ENCODE data around the gene ADIPOR2.
"Not testable (repeated sequence)": the region's sequence is repeated elsewhere in the genome, so short reads cannot be mapped to it uniquely, and the experiment has no call there.

The ADIPOR2 gene

DNA sequence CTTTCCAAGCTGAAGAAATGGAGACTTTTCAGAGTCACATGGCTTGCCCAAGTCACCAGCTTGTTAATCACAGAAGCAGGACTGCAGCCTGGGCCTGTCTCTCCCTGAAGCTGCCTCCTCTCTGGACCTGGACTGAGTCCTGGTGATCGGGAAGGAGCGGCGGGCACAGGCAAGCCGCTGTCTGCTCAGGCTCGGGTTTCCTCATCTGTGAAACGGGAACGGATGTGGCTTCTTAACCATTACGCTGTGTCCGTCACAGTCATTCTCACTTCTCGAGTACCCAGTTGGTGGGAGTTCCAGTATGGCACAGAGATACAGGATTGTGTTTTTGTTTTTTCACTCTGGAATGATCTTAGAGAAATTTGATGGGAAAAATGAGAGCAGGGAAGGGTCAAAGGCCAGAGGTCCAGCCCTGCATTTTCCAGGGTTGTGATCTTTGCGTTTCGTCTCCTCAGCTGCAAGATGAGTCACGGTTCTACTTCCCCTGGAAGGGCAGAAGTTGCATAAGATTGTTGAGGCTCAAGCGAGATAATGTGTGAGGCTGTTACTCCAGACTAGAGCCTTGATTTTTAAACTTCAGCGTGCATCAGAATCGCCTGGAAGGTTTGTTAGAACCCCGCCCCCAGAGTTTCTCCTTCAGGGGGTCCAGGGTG, 121.9 kb downstream of the ADIPOR2 start:
- DNase-seq (ENCODE audit: low read depth), result no peak

DNA sequence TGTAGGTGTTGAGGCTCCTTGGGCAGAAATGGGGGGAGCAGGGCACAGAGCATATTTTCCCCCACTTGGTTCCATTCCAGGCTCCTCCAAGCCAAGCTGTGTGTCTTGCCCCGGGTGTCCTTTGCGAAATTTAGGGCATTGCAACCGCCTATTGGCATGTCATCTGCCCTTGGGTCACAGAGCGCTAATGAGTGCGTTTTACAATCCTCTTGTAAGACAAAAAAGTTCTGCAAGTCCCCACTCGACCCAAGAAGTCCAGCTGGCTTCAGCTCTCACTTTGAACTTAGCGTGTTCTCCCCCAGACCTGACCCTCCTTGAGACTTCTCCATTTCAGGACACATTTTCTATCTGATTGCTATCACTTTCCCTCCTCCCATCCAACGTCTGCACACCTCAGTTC, 123.4 kb downstream of the ADIPOR2 start:
- no peak for DNase-seq (ENCODE audit: low read depth)

DNA sequence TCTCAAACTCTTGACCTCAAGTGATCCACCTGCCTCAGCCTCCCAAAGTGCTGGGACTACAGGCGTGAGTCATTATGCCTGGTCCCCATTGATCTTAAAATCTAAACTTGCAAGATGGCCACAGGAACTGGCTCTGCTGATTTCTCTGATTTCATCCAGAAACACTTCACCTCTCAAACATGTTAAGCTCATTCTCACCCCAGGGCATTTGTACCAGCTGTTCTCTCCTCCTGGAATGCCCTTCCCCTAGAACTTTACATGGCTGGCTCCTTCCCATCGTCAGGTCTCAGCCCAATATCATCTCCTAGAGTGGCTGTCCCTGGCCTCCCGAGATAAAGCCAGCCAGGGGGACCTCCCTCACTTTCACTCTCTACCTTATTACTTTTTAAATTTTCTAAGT, 124.2 kb downstream of the ADIPOR2 start:
- DNase-seq (ENCODE audit: low read depth), result no peak

DNA sequence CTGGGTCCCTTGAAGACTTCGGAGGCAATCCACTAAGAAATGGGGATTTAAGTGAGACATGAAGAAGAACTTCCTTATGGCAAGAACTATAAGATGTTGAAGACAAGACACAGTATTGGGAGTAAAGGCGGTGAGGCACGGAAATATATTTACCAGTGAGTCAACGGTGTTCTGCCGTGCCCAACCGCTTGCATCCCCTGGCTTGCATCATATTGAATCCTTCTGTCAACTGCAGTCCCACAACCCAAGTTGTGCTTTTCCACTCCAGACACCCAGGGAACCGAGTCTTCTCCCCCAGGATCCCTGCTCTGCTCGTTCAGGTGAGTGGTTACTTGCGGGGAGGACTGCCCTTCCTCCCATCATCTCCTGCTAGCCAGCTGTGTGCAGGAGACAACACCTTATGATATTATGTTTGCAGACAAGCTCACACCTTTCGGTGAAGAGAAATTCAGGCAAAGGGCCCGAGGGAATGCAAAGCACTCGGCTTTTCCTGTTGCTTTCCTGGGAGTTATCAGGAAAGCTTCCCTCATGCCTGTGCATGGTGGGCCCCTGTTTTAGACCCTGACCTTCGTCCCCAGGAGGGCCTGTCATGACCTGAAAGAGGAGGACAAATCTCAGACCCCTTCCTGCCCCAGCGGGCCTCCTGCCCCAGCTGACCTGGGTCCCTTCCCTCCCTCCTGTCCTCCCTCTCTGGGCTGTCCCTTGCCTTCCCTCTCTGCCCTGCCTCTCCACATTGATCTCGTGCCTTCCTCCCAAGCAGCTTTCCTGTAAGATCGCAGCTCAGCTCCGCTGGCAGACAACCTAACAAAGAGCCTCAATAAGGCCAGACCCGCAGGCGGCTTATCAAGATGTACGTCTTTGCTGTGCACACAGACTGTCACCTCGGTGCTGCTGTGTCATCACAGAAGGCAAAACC, 125.2 kb downstream of the ADIPOR2 start:
- DNase-seq (ENCODE audit: low read depth), result no peak

DNA sequence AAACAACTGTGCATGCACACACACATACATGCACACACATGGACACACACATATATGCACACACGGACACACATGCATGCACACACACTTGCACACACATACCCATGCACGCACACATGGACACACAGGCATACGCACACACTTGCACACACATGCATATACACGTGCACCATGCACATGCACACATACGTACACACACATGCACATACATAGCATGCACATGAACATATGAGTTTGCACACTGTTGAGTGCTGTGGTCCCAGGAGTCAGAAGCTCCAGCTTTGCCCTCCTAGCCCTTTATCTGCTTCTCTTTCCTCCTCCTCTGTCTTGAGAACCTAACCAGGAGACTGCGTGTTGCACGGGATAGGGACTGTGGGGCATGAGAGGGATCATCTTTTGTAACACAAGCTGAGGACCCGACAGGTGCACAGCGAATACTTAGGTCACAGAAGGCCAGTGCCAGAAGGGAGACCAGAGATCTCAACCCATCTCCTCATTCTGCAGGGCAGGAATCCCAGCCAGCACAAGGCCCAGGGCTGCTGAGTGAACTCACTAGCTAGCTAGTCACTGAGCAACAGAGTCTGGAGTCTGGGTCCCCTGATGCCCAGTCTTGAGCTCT, 126.0 kb downstream of the ADIPOR2 start:
- DNase-seq (ENCODE audit: low read depth), result no peak

DNA sequence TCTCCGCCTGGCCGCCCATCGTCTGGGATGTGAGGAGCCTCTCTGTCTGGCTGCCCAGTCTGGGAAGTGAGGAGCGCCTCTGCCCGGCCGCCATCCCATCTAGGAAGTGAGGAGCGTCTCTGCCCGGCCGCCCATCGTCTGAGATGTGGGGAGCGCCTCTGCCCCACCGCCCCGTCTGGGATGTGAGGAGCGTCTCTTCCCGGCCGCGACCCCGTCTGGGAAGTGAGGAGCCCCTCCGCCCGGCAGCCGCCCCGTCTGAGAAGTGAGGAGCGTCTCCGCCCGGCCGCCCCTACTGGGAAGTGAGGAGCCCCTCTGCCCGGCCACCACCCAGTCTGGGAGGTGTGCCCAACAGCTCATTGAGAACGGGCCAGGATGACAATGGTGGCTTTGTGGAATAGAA, 127.1 kb downstream of the ADIPOR2 start:
- not testable (repeated sequence) for DNase-seq (ENCODE audit: low read depth)

DNA sequence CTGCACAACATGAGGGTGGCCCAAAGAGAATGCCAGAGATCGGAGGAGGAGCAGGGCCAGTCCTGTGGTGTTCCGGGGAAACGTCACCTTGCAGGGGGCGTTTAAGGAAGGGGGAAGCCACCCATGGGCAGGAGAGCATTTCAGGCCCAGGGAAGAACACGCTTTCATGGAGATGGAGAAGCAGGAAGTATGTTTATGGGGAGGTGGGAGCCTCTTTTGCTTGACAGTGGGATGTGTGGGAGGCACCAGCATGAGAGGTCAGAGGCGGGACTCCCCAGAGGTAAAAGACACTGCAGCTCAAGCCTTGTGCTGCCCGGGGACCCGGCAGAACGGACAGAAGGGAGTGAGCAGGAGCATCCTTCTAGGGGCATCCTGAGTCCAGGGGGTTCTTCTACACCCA, 128.2 kb downstream of the ADIPOR2 start:
- DNase-seq (ENCODE audit: low read depth), result no peak

DNA sequence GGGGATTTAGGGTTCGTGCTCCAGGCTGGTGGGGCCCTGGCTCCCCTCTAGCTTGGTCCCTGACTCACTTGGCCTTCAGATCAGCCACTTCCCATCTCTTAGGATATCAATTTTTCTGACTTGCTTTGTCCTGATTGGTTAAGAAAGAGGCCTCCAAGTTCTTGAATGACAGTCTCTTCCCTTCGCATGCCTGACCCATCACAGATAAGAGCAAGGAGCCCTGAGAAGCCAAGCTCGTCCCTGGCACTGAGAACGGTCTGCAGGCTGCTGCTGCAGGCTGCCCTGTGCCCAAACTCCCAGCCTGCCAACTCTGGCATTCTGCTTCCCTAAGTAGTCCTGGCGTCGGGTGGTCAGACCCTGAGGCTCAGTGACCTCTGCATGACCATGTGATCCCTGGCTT, 128.7 kb downstream of the ADIPOR2 start:
- DNase-seq (ENCODE audit: low read depth), result no peak

DNA sequence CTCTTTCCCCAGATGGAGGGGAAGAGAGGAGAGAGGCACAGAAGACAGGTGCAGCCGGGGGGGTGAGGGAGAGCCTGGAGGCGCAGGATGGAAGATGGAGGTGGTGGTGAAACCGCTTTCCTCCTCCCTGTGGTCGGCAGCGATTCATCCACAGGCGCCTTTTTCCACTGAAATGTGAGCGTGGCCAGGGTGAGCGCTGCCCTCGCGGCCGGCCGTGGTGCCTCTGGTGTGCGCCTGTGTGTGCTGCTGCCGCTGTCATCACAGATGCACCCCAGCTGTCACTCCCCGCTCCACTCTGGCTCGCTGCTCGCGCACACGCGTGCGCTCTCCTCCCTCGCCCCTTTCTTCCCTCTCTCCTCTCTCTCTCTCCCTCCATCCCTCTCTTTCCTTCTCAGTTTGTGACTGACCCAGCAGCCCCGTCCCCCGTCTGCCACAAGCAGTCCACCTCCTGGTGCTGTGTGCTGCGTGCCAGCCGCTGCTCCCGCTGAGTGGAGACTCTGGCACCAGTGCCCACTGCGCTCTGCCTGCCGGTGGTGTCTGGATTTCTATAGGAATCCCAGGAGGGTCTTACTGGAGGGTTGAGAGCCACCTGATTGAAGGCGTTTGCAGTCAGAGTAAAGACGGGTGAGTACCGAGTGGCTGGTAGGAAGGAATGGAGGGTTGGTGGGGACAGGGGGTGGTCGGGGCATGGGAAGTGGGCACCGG, 129.5 kb downstream of the ADIPOR2 start, which contains the start of gene LRTM2:
Gene LRTM2 (plus strand): TSS at position 375 of the 705 bp plus-strand sequence. CDS start 7,584 bp downstream, outside the sequence.
- DNase-seq (ENCODE audit: low read depth), result no peak

DNA sequence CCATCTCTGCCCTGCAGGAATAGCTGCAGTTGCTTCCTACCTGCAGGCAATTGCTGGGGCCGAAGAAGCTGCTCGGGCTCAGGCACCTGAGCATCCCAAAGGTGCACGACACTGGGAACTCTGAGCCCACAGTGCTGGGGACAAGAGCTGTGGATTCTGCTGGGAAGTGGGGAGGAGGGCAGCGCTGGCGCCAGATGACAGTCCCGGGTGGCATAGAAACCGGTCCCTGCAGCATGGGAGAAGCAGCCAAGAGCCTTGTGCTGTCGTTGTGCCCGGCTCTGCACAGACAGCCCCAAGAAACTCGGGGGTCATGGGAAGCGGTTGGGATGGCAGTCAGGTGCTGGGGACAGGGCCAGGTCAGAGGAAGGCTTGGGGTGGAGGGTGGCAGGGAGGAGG, 130.0 kb downstream of the ADIPOR2 start:
- no peak for DNase-seq (ENCODE audit: low read depth)

DNA sequence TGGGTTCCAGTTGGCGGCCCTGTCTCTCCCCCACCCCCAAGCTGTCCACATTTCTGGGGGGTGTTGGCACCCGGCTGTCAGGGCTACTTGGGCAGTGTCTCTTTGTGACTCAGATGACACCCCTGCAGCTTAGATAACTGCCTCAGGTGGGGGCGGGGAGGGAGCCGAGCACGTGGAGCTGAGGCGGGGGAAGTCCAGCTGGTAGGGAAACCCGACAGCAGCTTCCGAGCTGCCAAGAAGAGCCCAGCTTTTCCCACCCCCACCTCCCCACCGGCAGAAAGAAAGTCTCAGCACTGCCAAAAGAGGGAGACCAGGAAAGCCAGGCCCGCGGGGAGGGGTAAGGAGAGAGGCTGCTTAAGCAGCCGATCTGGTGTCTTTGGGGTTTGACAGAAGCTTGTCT, 130.9 kb downstream of the ADIPOR2 start:
- DNase-seq (ENCODE audit: low read depth), result no peak

DNA sequence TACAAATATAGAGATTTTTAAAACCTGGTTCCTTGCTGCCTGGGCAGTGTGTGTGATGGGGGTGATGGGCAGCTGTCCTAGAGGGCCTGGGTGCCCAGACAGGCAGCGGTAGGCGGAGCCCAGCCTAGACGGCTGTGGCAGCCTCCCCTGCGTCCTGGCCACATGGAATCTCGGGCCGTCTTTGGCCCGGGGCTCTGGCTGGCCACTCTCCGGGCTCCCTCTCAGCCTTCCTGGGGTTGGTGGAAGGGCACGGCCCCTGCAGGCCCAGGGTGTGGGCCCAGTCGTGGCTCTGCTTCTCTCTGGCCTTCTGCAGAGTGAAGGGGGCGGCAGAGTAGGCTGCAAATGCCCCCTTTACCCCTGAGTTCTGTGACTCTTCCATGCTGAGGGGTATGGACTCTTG, 131.8 kb downstream of the ADIPOR2 start:
- DNase-seq (ENCODE audit: low read depth), result no peak

DNA sequence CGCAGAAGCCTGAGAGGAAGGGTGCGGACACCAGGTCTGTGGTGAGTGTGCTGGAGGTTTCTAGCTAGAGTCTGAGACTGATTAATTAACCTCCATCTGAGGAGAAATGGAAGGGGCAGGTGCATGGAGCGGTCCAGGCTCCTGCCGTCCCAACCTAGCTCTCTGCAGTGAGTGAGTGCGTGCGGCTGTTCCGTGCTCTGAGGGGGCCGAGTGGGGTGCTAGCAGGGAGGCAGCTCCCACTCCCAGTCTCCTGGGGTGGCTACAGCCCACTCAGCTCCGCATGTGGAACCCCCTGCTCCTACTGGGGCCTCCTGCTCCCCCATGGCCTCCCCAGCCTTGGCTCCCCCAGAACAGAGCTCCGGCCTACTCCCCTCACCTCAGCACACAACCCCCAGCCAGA, 132.4 kb downstream of the ADIPOR2 start:
- no peak for DNase-seq (ENCODE audit: low read depth)

DNA sequence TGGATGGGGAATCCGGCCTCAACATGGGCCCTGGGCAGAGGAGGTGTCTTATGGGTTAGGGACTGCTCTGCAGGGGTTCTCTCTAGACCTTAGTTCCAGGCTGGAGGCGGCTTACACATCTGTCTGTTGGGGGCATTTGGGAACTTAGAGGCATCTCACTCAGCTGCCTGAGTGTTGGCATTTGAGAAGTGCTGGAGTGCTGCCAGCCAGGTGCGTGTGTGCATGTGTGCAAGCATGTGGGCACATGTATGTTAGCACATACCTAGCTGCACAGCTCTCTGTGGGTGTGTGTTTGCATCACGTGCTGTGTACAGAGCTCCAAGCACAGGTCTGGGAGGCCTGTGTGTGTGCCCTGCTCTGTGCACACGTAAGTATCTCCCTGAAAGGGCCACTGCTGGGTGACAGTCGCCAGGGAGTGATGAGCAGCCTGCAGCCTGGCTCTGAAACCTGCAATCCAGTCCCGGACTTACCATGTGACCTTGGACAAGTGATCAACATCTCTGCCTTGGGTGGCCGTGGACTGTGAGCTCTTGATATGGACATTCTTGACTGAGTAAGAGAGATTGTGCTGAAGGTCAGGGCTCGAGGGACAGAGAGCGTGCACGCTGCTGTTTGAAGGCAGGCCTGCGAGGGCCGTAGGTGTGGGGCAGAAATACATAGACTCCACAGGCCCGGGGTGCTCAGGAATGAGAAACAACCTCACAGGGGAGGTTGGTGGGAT, 134.7 kb downstream of the ADIPOR2 start:
- DNase-seq (ENCODE audit: low read depth), result no peak

DNA sequence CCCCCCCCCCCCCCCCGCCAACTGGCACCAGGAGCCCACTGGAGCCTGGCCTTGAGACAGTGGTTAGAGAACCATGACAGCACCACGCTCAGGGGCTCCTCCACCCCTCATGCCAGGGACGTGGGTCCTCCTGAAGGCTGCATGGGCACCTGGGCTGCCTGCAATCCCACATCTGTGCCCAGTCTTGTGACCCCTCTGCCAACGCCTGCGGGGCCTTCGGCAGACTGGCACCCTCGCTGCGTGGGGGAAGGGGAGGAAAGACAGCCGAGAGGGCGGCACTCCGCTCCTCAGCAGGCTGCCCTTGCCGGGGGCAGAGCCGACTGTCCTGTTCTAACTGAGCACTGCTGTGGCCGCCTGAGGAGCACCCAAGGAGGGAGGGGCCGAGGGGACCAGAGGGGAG, 135.5 kb downstream of the ADIPOR2 start:
- DNase-seq (ENCODE audit: low read depth), result no peak

DNA sequence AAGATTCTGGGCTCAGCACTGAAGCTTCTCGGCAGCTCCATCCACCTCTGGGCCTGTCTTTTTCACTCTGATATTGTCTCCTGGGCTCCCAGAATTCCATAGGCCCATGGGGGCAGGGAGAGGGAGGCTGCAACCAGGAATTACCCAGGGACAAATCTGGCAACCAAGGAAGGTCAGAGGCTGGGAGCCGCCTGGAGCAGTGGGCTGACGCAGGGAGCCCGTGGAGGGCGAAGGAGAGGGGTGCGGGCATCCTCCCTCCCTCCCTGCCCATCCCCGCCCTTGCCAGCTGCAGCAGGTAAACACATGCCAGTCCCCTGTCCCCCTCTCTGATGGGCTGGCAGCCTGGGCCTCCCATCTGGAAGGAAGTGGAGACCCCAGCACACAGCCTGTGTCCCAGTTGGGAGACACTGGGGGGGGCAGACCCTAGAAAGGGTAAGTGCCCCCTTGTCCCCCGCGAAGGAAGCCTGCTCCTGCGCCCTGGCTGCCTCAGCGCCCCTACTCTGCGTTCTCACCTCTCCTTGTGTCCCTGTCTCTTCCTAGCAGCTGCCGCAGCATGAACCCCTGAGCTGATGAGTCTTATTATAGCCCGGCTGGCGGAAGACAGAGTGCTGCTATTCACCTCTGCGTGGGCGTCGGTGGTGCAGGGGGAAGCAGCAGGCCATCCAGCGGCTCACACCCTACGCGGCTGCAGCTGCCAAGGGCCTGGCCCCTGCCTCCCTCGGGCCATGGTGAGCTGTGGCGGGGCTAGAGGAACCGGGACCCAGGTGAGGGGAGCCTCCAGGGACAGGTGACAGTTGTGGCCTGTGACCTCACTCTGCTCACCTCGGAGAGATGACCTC, 136.2 kb downstream of the ADIPOR2 start:
- no peak for DNase-seq (ENCODE audit: low read depth)

DNA sequence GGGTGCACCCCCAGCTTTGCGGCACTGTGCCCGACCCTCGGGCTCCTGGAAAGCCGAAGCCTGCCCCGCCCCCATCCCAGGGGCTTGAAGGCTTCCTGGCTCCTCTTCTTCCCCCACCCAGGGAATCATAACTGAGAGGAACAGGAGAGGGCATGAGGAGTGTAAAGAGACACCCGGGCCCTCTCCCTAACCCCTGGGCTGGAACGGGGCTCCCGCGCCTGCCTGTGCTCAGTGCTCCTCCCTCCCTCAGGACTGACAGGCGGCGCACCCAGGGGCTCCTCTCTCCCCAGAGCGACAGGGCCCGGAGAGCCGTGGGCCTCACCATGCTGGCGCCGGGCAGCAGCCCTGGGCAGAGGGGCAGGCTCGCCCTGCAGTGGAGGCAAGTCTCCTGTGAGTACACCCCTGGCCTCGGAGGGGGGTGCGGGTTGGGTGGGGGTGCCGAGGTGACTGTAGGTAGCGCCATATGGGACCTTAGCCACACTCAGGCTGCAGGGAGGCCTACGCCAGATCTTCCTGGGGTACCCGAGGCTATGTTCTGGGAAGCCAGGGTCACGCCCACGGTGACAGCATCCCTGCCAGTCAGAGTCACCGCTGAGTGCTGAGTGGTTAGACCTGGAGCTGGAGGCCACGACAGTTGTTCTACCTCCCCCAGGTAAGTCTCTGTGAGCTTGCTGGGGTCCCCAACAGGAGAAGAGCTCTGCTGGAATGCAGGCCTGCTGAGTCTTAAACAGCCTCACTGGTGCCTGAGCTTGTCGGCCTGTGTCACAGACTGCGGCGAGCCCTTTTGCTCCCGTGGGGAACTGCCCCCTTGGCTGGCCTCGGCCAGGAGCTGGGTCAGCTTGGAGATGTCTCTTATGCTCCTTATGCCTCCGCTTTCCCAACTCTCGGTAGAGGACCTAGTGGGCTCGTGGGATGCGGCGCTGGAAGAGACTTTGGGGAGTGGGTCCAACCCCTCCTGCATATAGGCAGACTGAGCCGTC, 137.2 kb downstream of the ADIPOR2 start:
- DNase-seq (ENCODE audit: low read depth), result no peak

DNA sequence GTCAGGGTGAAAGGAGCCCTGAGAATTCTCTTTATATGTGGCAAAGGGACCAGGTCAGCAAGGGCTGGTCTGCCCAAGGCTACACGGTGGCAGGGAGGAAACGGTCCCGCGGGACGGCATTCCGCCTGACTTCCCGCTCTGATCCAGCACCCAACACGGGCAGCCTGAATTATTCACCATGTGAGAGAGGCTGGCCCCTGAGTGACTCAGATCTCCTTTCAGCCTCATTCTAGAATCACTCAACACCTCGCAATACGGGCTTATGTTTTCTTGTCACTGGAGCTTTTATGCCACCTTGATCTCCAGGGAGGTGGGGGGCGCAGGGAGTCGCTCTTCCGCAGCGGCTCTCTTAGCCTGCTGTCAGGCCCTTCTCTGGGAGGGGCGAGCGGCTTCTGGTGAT, 138.0 kb downstream of the ADIPOR2 start:
- DNase-seq (ENCODE audit: low read depth), result no peak

DNA sequence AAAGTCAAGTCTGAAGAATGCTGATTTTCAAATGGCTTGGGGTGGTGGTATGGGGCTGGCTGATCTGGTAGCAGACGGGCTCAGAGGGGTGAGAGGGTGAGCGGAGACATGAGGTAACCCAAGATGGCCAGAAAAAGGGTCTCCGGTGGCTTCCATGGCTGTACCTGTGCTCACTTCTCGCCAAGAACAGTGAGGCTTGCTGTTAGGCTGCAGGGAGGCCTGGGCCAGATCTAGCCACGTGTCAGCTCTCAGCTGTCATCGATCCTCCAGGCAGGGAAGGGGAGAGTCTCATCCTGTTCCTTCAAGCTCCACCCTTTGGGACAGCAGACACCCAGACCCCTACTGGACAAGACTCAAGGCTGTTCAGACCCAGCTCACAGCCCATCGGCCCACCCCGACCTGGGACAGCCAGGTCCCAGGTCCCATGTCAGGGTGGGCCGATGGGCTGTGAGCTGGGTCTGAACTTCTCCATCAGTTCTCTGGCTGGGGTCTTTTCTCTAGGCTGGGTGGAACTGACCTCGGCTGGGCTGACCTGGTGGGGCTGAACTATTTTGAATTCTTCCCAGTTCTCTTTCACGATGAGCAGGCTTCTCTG, 138.5 kb downstream of the ADIPOR2 start:
- no peak for DNase-seq (ENCODE audit: low read depth)
